BJ (cell line): Measurements from ENCODE around the gene ZNF496. TPM values are rescaled to one million over a fixed set of nuclear protein-coding genes. Genes with fewer than 3 reads are reported as not detected.

ENCODE experiments used
- CTCF ChIA-PET: fragments of 350-600 bp; formaldehyde crosslinking; extraction: SDS; loops from one replicate; lab custom pipeline; 2021; ENCODE audit warnings: antibody characterized with exemption, inconsistent platforms; lab: Yijun Ruan, JAX
- POLR2A ChIA-PET: fragments of 300-600 bp; sonication (Branson Sonifier 250); formaldehyde crosslinking; extraction: SDS; loops from one replicate; lab custom pipeline; 2021; ENCODE audit warnings: antibody characterized with exemption; lab: Charles Lee
- DNase-seq: peaks from one replicate; pipeline ENCODE4 v3.0.0-alpha.2; 2011; ENCODE audit warnings: low read depth
- H3K27me3 ChIP-seq: 2 replicates; pipeline ENCODE4 v1.6.0; 2011; ENCODE audit warnings: low read length; ENCODE audit not compliant: control insufficient read depth, insufficient read depth
- H3K36me3 ChIP-seq: 2 replicates; pipeline ENCODE4 v1.5.1; 2011; ENCODE audit warnings: low read length; ENCODE audit not compliant: control insufficient read depth, insufficient read depth
- H3K4me3 ChIP-seq: 2 replicates; pipeline ENCODE4 v1.5.1; 2011; ENCODE audit warnings: low read depth, mild to moderate bottlenecking, control low read depth, low read length
- polyA plus RNA-seq: library from polyadenylated mRNA; depleted of rRNA; stranded (reverse); fragments of >200 nt; gene quantifications from 2 replicates; pipeline ENCODE4 v1.2.3, GENCODE V29; 2011
- TF ChIP-seq, protein P1 (sequence below): IDR thresholded peaks from 2 replicates; pipeline ENCODE4 v1.5.1; 2011; ENCODE audit warnings: low read depth, mild to moderate bottlenecking, control low read depth, inconsistent platforms, low read length, moderate library complexity; ENCODE audit not compliant: insufficient read depth

ZNF496 gene
- polyA plus RNA-seq, 1 experiment: 17.8 TPM

DNA sequence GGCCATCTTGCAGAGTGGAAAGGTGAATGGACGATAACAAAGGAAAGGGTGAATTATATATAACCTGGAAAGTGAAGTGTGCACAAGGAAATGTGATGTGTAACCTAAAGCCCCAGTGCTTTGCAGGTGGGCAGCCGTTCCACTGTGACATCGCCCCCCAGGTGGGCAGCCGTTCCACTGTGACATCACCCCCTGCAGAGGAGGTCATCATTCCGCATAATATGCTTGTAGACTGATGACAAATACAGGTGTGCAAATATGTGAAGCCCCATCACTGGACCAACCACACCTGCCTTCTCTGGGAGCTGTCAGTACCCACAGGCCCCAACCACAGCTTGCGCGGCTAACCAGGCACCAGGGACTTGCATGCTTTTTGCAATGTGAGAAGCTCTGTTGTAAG, 4.7 kb upstream of the ZNF496 start:
- no peaks in the 10 kb centered on the region for H3K36me3 ChIP-seq
- no peak for DNase-seq
- ChIA-PET POLR2A (no interaction called here), CTCF (interaction anchor here (1.0 kb wide), 1 partner anchor 19 kb away, joined by 3 read pairs; no protein-coding TSS in a partner anchor)
- no peaks in the 10 kb centered on the region for H3K27me3 ChIP-seq
- TF ChIP-seq, protein P1, sequence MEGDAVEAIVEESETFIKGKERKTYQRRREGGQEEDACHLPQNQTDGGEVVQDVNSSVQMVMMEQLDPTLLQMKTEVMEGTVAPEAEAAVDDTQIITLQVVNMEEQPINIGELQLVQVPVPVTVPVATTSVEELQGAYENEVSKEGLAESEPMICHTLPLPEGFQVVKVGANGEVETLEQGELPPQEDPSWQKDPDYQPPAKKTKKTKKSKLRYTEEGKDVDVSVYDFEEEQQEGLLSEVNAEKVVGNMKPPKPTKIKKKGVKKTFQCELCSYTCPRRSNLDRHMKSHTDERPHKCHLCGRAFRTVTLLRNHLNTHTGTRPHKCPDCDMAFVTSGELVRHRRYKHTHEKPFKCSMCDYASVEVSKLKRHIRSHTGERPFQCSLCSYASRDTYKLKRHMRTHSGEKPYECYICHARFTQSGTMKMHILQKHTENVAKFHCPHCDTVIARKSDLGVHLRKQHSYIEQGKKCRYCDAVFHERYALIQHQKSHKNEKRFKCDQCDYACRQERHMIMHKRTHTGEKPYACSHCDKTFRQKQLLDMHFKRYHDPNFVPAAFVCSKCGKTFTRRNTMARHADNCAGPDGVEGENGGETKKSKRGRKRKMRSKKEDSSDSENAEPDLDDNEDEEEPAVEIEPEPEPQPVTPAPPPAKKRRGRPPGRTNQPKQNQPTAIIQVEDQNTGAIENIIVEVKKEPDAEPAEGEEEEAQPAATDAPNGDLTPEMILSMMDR: no peak
- H3K4me3 ChIP-seq: no peak overlapping the region

DNA sequence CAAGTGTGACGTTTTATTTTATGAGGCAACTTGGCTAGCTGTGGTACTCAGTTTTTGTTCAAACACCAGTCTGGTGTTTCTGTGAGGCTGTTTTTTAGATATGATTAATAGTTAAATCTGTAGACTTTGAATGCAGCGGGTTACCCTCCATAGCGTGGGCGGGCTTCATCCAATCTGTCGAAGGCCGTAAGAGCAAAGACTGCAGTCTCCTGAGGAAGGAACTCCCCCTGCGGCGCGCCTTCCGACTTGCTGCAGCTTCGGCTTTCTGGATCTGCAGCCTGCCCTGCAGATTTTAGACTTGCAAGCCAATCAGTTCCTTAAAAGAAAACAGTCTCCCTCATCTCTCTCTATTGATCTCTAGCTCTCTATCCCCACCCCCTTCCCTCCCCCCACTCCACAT, 4.2 kb upstream of the ZNF496 start:
- CTCF ChIA-PET: interaction anchor here (1.0 kb wide), 1 partner anchor 20 kb away, joined by 3 read pairs; no protein-coding TSS in a partner anchor
- POLR2A ChIA-PET: no interaction called here
- DNase-seq: no peak

DNA sequence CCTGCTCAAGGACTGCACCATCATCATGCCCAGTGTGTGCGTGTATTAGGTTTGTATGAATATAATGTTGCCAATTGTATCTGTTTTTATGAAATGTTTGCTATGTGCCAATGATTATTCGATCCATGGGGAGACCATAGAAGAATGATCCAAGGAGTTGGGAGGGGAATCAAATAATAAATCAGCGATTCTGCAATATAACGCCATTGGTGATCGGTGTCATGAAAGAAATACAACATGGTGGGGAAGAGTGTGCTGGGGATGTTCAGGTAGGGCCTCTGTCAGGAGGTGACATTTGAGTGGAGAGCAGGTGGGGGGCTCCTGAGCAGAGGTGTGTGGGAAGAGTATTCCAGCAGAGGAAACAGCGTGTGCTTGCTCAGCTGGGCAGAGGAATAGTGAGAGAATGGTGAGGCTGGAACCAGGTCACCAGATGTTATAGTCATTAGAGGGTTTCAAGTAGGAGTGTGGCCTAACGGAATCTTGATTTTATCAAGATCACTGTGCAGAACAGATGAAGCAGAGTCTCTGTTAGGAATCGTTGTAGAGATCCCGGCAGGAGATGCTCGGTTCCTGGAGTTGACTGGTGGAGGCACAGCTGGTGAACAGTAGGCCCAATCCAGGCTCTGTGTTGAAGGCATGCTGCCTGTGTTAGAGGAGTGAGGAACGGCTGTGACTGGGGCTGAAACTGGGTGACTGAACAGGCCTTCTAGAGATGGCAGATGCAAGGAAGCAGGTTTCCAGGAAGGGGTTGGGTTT, 2.9 kb upstream of the ZNF496 start:
- CTCF ChIA-PET: no interaction called here
- DNase-seq: no peak
- H3K36me3 ChIP-seq: no peaks in the 10 kb centered on the region; the same call in 1 of the 2 replicates
- TF ChIP-seq, protein P1: no peak
- no peak overlapping the region for H3K4me3 ChIP-seq
- H3K27me3 ChIP-seq: no peaks in the 10 kb centered on the region
- POLR2A ChIA-PET: no interaction called here

More for the DNA sequence above, 4.2 kb upstream of the ZNF496 start:
- no peaks in the 10 kb centered on the region for H3K27me3 ChIP-seq
- TF ChIP-seq, protein P1: no peak
- no peak overlapping the region for H3K4me3 ChIP-seq
- H3K36me3 ChIP-seq: no peaks in the 10 kb centered on the region

DNA sequence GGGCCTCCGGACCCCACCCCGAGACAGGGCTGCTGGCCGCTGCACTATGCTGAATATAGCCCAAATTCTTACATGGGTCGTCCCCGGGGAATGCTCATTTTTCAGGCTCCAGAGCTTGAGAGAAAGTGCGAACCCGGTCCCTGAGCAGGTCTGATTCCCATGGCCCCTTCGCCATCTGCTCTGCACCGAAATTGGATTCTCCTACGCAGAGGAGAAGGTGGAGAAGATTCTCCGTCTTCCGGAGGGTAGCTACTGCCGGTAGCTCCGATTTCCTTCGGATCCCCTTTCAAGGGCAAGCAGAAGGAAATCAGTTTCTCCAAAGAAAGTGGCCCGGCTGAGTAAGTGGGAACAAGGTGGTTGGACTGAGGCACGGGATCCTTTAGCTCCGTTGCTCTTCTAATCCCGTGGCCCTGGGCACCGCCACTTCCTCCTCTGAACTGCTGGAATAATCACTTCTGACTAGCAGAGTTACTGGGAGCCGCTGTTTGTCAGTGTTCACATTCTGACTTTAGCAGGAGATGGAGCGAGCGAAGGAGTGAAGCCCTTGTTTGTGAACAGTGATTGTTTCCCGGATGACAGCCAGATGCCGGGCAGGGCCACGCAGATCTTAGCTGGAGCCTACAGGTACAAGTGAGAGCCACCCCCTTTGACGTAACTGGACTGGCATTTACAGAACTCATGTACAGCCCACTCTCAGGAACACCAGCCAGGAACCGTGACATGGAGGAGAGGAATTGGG, 1.1 kb upstream of the ZNF496 start:
- Histone ChIP-seq H3K4me3 (peak overlapping the region; percentile 92), H3K36me3 (peaks cover 12% of the 10 kb centered on the region), H3K27me3 (no peaks in the 10 kb centered on the region)
- DNase-seq: no peak
- ChIA-PET CTCF (interaction anchor here (0.8 to 1.4 kb wide), 3 partner anchors 30 to 149 kb away, joined by 3 to 5 read pairs (median 3); no protein-coding TSS in a partner anchor), POLR2A (interaction anchor here (0.5 kb wide), 1 partner anchor 10 kb away, joined by 6 read pairs; no protein-coding TSS in a partner anchor)
- TF ChIP-seq, protein P1: no peak

- Histone ChIP-seq H3K27me3 (no peaks in the 10 kb centered on the region), H3K4me3 (peak overlapping the region; percentile 92), H3K36me3 (peaks cover 12% of the 10 kb centered on the region)
- DNase-seq: no peak
- POLR2A ChIA-PET: interaction anchor here (0.5 kb wide), 1 partner anchor 11 kb away, joined by 6 read pairs; no protein-coding TSS in a partner anchor
- CTCF ChIA-PET: interaction anchor here (0.8 to 1.4 kb wide), 4 partner anchors 30 to 149 kb away, joined by 3 to 5 read pairs (median 4); no protein-coding TSS in a partner anchor
- TF ChIP-seq, protein P1: no peak
Measured at GRCh38 chr1:247332215-247332622, 552 bp upstream of the ZNF496 start.
